WTC11 (cell line): ENCODE results near the gene PPEF2. TPM values are rescaled to one million over a fixed set of nuclear protein-coding genes. Genes with fewer than 3 reads are reported as not detected.

Experiments used
- ATAC-seq: fragments of 200-7000 bp; cut with Tn5 transposase; 2 replicates; pipeline ENCODE4 v1.10.0; 2021; ENCODE audit warnings: mild to moderate bottlenecking, moderate library complexity
- CTCF ChIA-PET: fragments of 300-600 bp; sonication (Branson Sonifier 250); formaldehyde crosslinking; loops from one replicate; lab custom pipeline; 2021; ENCODE audit warnings: antibody characterized with exemption; lab: Charles Lee
- POLR2A ChIA-PET: fragments of 350-600 bp; sonication (Branson Sonifier 250); formaldehyde crosslinking; loops from one replicate; lab custom pipeline; 2021; ENCODE audit warnings: antibody characterized with exemption; lab: Charles Lee
- DNase-seq: peaks from one replicate; pipeline ENCODE4 v3.0.0; 2021; ENCODE audit warnings: low spot score
- H3K27ac Mint-ChIP-seq: 2 replicates; pipeline ENCODE4 v1.8.0; 2021; ENCODE audit warnings: mixed read lengths
- H3K27me3 Mint-ChIP-seq: 2 replicates; pipeline ENCODE4 v1.8.0; 2021; ENCODE audit warnings: low read depth, mild to moderate bottlenecking, moderate library complexity, mixed read lengths
- H3K36me3 Mint-ChIP-seq: 2 replicates; pipeline ENCODE4 v1.8.0; 2021; ENCODE audit warnings: mixed read lengths
- H3K4me1 Mint-ChIP-seq: 2 replicates; pipeline ENCODE4 v1.8.0; 2022; ENCODE audit warnings: mixed read lengths
- H3K4me3 Mint-ChIP-seq: 2 replicates; pipeline ENCODE4 v1.8.0; 2021; ENCODE audit warnings: mild to moderate bottlenecking, moderate library complexity, mixed read lengths
- H3K9me3 Mint-ChIP-seq: 2 replicates; pipeline ENCODE4 v1.8.0; 2021; ENCODE audit warnings: mixed read lengths
- ATF2 ChIP-seq: sonication (generic); formaldehyde crosslinking; IDR thresholded peaks from 2 replicates; pipeline ENCODE4 v1.8.1; 2022; ENCODE audit warnings: low read depth, missing genetic modification reagents, borderline replicate concordance
- CBFB ChIP-seq: sonication (generic); formaldehyde crosslinking; IDR thresholded peaks from 2 replicates; pipeline ENCODE4 v1.8.1; 2022; ENCODE audit warnings: mild to moderate bottlenecking, low read depth, missing genetic modification reagents
- ESRRA ChIP-seq: sonication (generic); formaldehyde crosslinking; IDR thresholded peaks from 2 replicates; pipeline ENCODE4 v1.8.1; 2022; ENCODE audit warnings: mild to moderate bottlenecking, missing genetic modification reagents, borderline replicate concordance
- KAT7 ChIP-seq: sonication (generic); formaldehyde crosslinking; IDR thresholded peaks from 2 replicates; pipeline ENCODE4 v1.8.1; 2023; ENCODE audit warnings: missing genetic modification reagents, mild to moderate bottlenecking, borderline replicate concordance
- MAX ChIP-seq: sonication (generic); formaldehyde crosslinking; IDR thresholded peaks from 2 replicates; pipeline ENCODE4 v1.8.0; 2022; ENCODE audit warnings: mild to moderate bottlenecking, missing genetic modification reagents
- NFATC4 ChIP-seq: fragments of 250-450 bp; sonication (Bioruptor Pico); IDR thresholded peaks from 2 replicates; pipeline ENCODE4 v1.9.0; 2021; ENCODE audit warnings: mild to moderate bottlenecking
- NFYB ChIP-seq: sonication (generic); formaldehyde crosslinking; conservative IDR thresholded peaks from 2 replicates; pipeline ENCODE4 v1.8.0; 2022; ENCODE audit warnings: low read depth, missing genetic modification reagents
- NR3C1 ChIP-seq: sonication (generic); formaldehyde crosslinking; conservative IDR thresholded peaks from 2 replicates; pipeline ENCODE4 v1.8.1; 2023; ENCODE audit warnings: low read depth, mild to moderate bottlenecking, missing genetic modification reagents
- OVOL2 ChIP-seq: fragments of 250-450 bp; sonication (Bioruptor Pico); IDR thresholded peaks from 2 replicates; pipeline ENCODE4 v1.9.0; 2021; ENCODE audit warnings: mild to moderate bottlenecking, borderline replicate concordance
- PREB ChIP-seq: sonication (generic); formaldehyde crosslinking; IDR thresholded peaks from 2 replicates; pipeline ENCODE4 v1.8.1; 2022; ENCODE audit warnings: mild to moderate bottlenecking, missing genetic modification reagents, moderate library complexity, borderline replicate concordance
- RELA ChIP-seq: sonication (generic); formaldehyde crosslinking; IDR thresholded peaks from 2 replicates; pipeline ENCODE4 v1.8.1; 2022; ENCODE audit warnings: missing genetic modification reagents, mild to moderate bottlenecking, borderline replicate concordance
- USF2 ChIP-seq: sonication (generic); formaldehyde crosslinking; IDR thresholded peaks from 2 replicates; pipeline ENCODE4 v1.8.1; 2023; ENCODE audit warnings: mild to moderate bottlenecking, missing genetic modification reagents, moderate library complexity
- ZBTB21 ChIP-seq: sonication (generic); formaldehyde crosslinking; IDR thresholded peaks from 2 replicates; pipeline ENCODE4 v1.8.1; 2023; ENCODE audit warnings: mild to moderate bottlenecking, missing genetic modification reagents, borderline replicate concordance
- ZNF232 ChIP-seq: sonication (generic); formaldehyde crosslinking; IDR thresholded peaks from 2 replicates; pipeline ENCODE4 v1.8.0; 2022; ENCODE audit warnings: mild to moderate bottlenecking, missing genetic modification reagents
- ZNF263 ChIP-seq: sonication (generic); formaldehyde crosslinking; IDR thresholded peaks from 2 replicates; pipeline ENCODE4 v1.8.1; 2022; ENCODE audit warnings: low read depth, mild to moderate bottlenecking, moderate library complexity, missing genetic modification reagents
- ZNF281 ChIP-seq: sonication (generic); formaldehyde crosslinking; IDR thresholded peaks from 2 replicates; pipeline ENCODE4 v1.8.0; 2023; ENCODE audit warnings: mild to moderate bottlenecking, missing genetic modification reagents
- ZNF396 ChIP-seq: fragments of 250-450 bp; sonication (Bioruptor Pico); IDR thresholded peaks from 2 replicates; pipeline ENCODE4 v1.8.0; 2021; ENCODE audit warnings: mild to moderate bottlenecking, moderate library complexity, borderline replicate concordance
- ZNF425 ChIP-seq: fragments of 250-450 bp; sonication (Bioruptor Pico); conservative IDR thresholded peaks from 2 replicates; pipeline ENCODE4 v1.9.0; 2021; ENCODE audit warnings: mild to moderate bottlenecking
- ZSCAN18 ChIP-seq: fragments of 250-450 bp; sonication (Bioruptor Pico); IDR thresholded peaks from 2 replicates; pipeline ENCODE4 v2.1.2; 2022; ENCODE audit warnings: mild to moderate bottlenecking, moderate library complexity
- total RNA-seq: library from RNA; stranded (reverse); gene quantifications from 3 replicates; pipeline ENCODE4 v1.2.3, GENCODE V29; 2021

PPEF2 gene
- total RNA-seq, 1 experiment from 2014 or later = not detected

- CTCF ChIA-PET = no interaction called here
- Mint-ChIP-seq H3K4me1 (peaks cover 31% of the 10 kb centered on the region), H3K27me3 (no peaks in the 10 kb centered on the region)
- no peak for DNase-seq
- TF ChIP-seq USF2 (CRISPR knock-in tag) (no peak), MAX (CRISPR knock-in tag) (no peak), ZBTB21 (CRISPR knock-in tag) (no peak), NR3C1 (CRISPR knock-in tag) (no peak), ATF2 (CRISPR knock-in tag) (no peak), OVOL2 (CRISPR knock-in tag) (no peak), ZNF396 (no peak), CBFB (CRISPR knock-in tag) (no peak), KAT7 (no peak), ZSCAN18 (CRISPR knock-in tag) (no peak), ZNF263 (no peak), ESRRA (CRISPR knock-in tag) (no peak), NFATC4 (CRISPR knock-in tag) (no peak), RELA (CRISPR knock-in tag) (no peak), ZNF281 (CRISPR knock-in tag) (no peak), PREB (CRISPR knock-in tag) (no peak), ZNF425 (no peak), NFYB (no peak), ZNF232 (no peak)
- TF ChIP-seq, all 79 proteins: peak for 0
- H3K4me3 Mint-ChIP-seq = no peak overlapping the region
- peaks cover 9% of the 10 kb centered on the region for H3K9me3 Mint-ChIP-seq
- peaks cover 21% of the 10 kb centered on the region for H3K36me3 Mint-ChIP-seq
- POLR2A ChIA-PET = no interaction called here
- no peak overlapping the region; the same call in 1 of the 2 replicates for H3K27ac Mint-ChIP-seq
- no peak for ATAC-seq
Measured at GRCh38 chr4:75922588-75922987, 20.3 kb upstream of the PPEF2 start.
